ENCODE measurements around the gene CTU1.

CTU1 gene

GRCh38 chr19:51091126-51091525, 17.1 kb downstream of the CTU1 start:
- no peak for DNase-seq (ENCODE audit: low spot score)
- no peak for TF ChIP-seq CTCF (IDR thresholded peaks at IDR 0.05; ENCODE audit: extremely low read depth, missing control alignments)

GRCh38 chr19:51090471-51090870, 17.7 kb downstream of the CTU1 start:
- TF ChIP-seq CTCF (IDR thresholded peaks at IDR 0.05; ENCODE audit: extremely low read depth, missing control alignments), result no peak
- DNase-seq (ENCODE audit: low spot score), result no peak

- no peak for DNase-seq (ENCODE audit: low spot score)
- TF ChIP-seq CTCF (IDR thresholded peaks at IDR 0.05; ENCODE audit: extremely low read depth, missing control alignments), result no peak
Observed at GRCh38 chr19:51089786-51090185, 18.4 kb downstream of the CTU1 start.

- DNase-seq (ENCODE audit: low spot score), result no peak
- no peak for TF ChIP-seq CTCF (IDR thresholded peaks at IDR 0.05; ENCODE audit: extremely low read depth, missing control alignments)
Observed at GRCh38 chr19:51086153-51086850, 21.9 kb downstream of the CTU1 start.

- DNase-seq (ENCODE audit: low spot score), result no peak
- TF ChIP-seq CTCF (IDR thresholded peaks at IDR 0.05; ENCODE audit: extremely low read depth, missing control alignments), result no peak
Observed at GRCh38 chr19:51084505-51084904, 23.7 kb downstream of the CTU1 start.

GRCh38 chr19:51083783-51084182, 24.4 kb downstream of the CTU1 start:
- DNase-seq (ENCODE audit: low spot score), result no peak
- no peak for TF ChIP-seq CTCF (IDR thresholded peaks at IDR 0.05; ENCODE audit: extremely low read depth, missing control alignments)

- no peak for TF ChIP-seq CTCF (IDR thresholded peaks at IDR 0.05; ENCODE audit: extremely low read depth, missing control alignments)
- DNase-seq (ENCODE audit: low spot score), result no peak
Observed at GRCh38 chr19:51083181-51083580, 25.0 kb downstream of the CTU1 start.
